T-helper 1 cell (primary cell): ENCODE measurements around the gene CNNM3.

Experiments used
- DNase-seq, 5 donors: peaks; one replicate each; pipeline ENCODE4 v3.0.0-alpha.2; 2012 to 2020

Gene CNNM3

DNA sequence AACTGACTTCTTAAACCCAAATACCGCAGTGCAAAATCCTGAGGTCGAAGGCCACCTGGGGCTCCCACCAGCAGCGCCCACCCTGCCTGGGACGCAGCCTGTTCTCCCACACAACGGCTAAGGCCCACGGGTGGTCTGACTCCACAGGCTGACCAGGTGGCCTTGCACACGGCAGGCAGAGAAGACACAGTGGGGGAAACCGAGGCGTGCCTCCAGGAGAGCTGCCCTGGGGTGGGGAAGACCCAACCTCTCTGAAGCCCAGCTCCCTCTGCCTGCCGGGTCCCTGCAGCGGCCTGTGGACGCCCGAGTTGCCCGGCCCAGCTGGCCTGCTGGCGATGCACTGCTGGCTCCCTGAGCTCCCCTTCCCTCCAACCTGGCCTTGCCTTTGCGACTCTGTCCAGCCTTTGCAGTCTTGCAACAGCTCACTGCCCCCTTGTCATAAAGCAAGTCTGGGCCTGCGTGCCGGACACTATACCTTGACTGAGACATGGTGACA is 63.5 kb downstream of the CNNM3 start:
- DNase-seq, result no peak

DNA sequence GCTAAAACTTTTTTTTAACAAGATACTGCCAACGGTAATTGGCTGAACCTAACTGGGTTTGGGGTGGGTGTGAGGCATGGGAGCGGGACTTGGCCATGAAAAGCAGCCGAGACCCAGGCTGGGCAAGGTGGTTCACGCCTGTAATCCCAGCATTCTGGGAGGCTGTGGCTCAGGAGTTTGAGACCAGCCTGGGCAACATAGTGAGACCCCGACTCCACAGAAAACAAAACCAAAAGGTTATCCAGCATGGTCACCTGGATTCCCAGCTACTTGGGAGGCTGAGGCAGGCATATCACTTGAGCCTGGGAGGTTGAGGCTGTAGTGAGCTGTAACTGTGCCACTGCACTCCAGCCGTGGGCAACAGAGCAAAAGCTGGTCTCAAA is 64.8 kb downstream of the CNNM3 start:
- no peak for DNase-seq

DNA sequence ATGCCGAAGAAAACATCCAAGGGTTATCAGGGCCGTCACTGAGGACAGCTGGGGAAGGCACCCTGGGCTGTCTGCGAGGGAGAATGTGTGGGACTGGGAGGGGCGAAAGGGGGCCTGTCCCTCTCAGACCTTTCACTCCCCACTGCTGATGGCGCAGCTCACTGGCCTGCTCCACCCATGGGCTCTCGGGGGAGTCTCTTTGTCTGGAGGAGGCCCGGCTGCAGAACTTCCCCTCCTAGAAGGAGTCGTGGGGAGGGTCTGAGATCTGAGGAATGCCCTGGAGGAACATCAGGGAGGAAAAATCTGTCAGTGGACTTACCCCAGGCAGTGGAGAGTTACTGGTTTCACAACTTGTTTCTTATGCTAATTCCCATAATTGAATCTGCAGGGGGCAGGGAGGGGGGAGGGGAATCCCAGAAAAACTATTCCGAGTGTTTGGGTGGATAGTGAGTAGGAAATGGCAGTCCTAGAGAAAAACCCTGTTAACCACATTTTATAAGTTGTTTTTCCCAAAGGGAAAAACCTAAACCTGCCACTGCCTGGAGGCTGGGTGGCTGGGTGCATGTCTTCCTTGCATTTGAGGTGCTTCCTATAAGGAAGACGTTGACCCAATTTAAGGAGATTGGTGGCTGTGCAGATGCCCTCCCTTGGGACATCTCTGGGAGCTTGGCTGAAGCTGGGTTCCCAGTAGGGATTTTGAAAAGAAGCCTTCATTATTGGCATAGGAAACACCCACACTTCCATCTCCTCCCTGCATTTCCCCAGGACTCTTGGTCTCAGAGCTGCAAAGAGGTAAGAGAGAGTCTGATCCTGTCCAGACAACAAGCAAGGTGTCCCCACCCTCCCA is 65.5 kb downstream of the CNNM3 start:
- DNase-seq, result no peak

DNA sequence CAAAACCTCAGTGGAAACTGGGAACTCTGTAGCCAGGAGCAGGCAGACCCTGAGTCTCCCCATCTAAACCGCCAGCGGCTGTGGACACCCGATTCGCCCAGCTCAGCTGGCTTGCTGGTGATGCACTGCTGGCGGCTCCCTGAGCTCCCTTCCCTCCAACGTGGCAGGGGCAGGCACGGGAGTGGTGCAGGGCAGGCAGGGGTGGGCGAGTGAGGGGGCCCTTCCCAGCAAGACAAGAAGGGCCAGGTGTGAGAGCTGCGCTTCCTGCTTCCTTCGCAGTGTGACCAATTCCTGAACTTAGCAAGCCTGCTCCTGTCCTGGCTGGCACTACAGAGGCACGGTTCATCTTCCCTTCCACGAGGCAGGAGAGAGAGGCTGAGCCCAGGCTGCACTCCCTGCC is 66.2 kb downstream of the CNNM3 start:
- DNase-seq, result no peak

DNA sequence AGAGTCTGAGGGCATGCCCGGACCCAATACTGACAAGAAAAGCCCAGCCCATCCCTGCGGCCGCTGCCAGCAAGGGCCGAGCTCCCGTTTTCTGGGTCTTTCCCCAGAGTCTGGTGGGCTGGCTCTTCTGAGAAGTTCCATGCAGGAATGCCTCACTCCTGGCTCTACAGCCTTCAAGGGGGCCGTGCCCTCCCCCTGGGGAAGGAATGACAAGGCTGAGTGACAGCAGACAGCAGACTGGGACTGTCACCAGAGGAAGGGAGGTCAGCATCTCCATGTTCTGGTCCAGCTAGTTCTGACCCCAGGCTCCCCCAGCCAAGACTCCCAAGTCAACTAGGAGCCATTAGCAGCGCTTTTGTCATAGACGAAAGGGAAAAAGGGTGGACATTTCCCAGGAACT is 66.8 kb downstream of the CNNM3 start:
- DNase-seq, result no peak

DNA sequence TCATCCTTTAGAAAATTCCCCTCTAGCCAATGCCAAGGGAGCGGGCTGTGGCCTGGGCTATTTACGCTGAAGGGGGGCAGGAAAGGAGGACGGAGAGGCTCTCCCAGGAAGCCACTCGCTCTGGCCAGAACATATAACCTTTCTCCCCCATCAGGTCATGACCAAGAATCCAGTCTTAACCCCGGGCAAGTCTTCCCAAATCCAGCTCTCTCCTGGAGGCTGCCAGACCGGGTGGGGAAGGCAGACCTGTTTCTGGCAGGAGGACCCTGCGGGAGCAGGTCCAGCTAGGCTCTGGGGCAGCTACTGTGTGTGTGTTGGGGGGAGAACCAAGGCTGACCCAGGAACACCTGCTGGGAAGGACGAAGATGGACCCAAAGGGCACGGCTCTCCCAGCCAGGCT is 67.2 kb downstream of the CNNM3 start:
- no peak for DNase-seq
